ENCODE data around the gene SCGB1A1.

Gene SCGB1A1

GRCh38 chr11:62463121-62463542, 44.3 kb downstream of the SCGB1A1 start:
- Mint-ChIP-seq H3K27me3 (no peaks in the 10 kb centered on the region), H3K27ac (no peak overlapping the region)

DNA sequence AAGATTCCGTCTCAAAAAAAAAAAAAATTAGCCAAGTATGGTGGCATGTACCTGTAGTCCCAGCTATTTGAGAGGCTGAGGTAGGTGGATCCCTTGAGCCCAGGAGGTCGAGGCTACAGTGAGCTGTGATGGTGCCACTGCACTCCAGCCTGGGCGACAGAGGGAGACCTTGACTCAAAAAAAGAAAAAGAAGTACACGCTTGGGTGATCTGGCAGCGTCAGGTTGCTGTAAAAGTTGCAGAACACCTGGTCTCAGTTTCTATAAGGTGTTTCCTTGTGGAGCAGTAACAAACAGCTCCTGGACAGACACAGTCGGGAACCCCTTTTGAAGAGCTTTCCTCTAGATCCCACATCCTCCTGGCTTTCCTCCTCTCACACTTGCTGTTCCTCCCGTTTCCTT, 45.8 kb downstream of the SCGB1A1 start:
- no peaks in the 10 kb centered on the region for H3K36me3 Mint-ChIP-seq
- H3K27ac Mint-ChIP-seq = peak overlapping the region; percentile 23
- H3K4me3 Mint-ChIP-seq = no peak overlapping the region
- H3K4me1 Mint-ChIP-seq = peaks cover 17% of the 10 kb centered on the region
- no peaks in the 10 kb centered on the region for H3K9me3 Mint-ChIP-seq
- no peaks in the 10 kb centered on the region for H3K27me3 Mint-ChIP-seq
- ATAC-seq = peak; percentile 75

More at GRCh38 chr11:62463121-62463542, 44.3 kb downstream of the SCGB1A1 start:
- no peaks in the 10 kb centered on the region for H3K36me3 Mint-ChIP-seq
- peaks cover 17% of the 10 kb centered on the region for H3K4me1 Mint-ChIP-seq
- ATAC-seq = no peak
- H3K4me3 Mint-ChIP-seq = no peak overlapping the region
- H3K9me3 Mint-ChIP-seq = no peaks in the 10 kb centered on the region

DNA sequence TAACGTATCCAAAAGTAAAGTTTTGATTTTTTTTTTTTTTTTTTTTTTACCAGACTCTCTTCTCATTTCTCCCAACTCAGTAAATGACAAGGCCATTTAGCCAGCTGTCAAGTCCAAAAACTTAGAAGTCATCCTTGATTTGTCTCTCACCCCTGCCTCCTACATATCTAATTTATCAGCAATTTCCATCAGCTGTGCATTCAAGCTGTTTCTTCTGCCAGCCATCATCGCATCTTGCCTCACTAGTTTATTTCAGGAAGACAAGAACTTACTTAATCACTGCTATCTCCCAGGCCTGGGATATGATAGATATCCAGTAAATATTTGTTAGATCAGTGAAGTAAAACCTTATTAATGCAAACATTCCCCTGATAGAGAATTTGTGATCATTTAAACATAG, 47.6 kb downstream of the SCGB1A1 start:
- peaks cover 17% of the 10 kb centered on the region for H3K4me1 Mint-ChIP-seq

DNA sequence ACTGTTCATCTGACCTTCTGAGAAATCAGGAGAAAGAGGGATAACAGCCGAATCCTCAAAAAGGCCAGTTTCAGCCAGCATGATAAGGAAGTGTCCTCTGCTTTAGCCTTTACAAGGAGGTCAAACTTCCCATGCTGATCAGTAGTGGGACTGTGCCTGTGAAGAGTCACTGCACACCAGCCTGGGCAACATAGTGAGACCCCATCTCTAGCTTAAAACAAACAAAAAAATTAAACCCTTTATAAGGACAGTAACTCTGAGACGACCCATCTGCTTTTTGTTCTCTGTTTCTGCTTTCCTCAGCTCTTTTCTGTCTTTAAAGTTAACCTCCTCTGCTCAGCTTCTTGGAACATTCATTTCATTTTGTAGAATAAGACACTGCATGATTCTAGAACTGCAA, 49.7 kb downstream of the SCGB1A1 start:
- H3K4me1 Mint-ChIP-seq = peaks cover 9% of the 10 kb centered on the region
- no peaks in the 10 kb centered on the region for H3K36me3 Mint-ChIP-seq
- H3K9me3 Mint-ChIP-seq = no peaks in the 10 kb centered on the region
- no peak for ATAC-seq
- no peak overlapping the region for H3K4me3 Mint-ChIP-seq
- no peak overlapping the region for H3K27ac Mint-ChIP-seq
- H3K27me3 Mint-ChIP-seq = no peaks in the 10 kb centered on the region

More for the DNA sequence above, 47.6 kb downstream of the SCGB1A1 start:
- H3K4me3 Mint-ChIP-seq = no peak overlapping the region
- H3K27me3 Mint-ChIP-seq = no peaks in the 10 kb centered on the region
- no peak overlapping the region for H3K27ac Mint-ChIP-seq
- H3K36me3 Mint-ChIP-seq = no peaks in the 10 kb centered on the region
- no peak for ATAC-seq
- H3K9me3 Mint-ChIP-seq = no peaks in the 10 kb centered on the region

GRCh38 chr11:62471603-62472002, 52.8 kb downstream of the SCGB1A1 start:
- H3K36me3 Mint-ChIP-seq = no peaks in the 10 kb centered on the region
- no peak overlapping the region for H3K4me3 Mint-ChIP-seq
- H3K9me3 Mint-ChIP-seq = no peaks in the 10 kb centered on the region
- no peak overlapping the region for H3K27ac Mint-ChIP-seq
- no peak for ATAC-seq
- H3K4me1 Mint-ChIP-seq = no peaks in the 10 kb centered on the region
- H3K27me3 Mint-ChIP-seq = no peaks in the 10 kb centered on the region

GRCh38 chr11:62472063-62472884, 53.4 kb downstream of the SCGB1A1 start:
- H3K4me1 Mint-ChIP-seq = no peaks in the 10 kb centered on the region
- H3K27ac Mint-ChIP-seq = no peak overlapping the region
- no peaks in the 10 kb centered on the region for H3K36me3 Mint-ChIP-seq
- ATAC-seq = no peak
- no peak overlapping the region for H3K4me3 Mint-ChIP-seq
- H3K9me3 Mint-ChIP-seq = no peaks in the 10 kb centered on the region
- H3K27me3 Mint-ChIP-seq = no peaks in the 10 kb centered on the region
